GM12865 (cell line): ENCODE results near the gene LPAR3.

Source experiments
- DNase-seq: peaks from one replicate; pipeline ENCODE4 v3.0.0; 2010; ENCODE audit warnings: low read depth
- H3K4me3 ChIP-seq: 2 replicates; pipeline ENCODE4 v1.5.1; 2011; ENCODE audit warnings: mild to moderate bottlenecking, low read depth, low read length, control low read depth
- TF ChIP-seq, protein P1 (sequence below): IDR thresholded peaks from 2 replicates; pipeline ENCODE4 v1.5.1; 2011; ENCODE audit warnings: low read length, control low read depth, low read depth, inconsistent platforms; ENCODE audit not compliant: insufficient read depth; ENCODE audit errors: missing control alignments

LPAR3 gene

GRCh38 chr1:84884671-84885389 lies 8.2 kb downstream of the LPAR3 start:
- H3K4me3 ChIP-seq: no peak overlapping the region
- DNase-seq: no peak
- TF ChIP-seq, protein P1, sequence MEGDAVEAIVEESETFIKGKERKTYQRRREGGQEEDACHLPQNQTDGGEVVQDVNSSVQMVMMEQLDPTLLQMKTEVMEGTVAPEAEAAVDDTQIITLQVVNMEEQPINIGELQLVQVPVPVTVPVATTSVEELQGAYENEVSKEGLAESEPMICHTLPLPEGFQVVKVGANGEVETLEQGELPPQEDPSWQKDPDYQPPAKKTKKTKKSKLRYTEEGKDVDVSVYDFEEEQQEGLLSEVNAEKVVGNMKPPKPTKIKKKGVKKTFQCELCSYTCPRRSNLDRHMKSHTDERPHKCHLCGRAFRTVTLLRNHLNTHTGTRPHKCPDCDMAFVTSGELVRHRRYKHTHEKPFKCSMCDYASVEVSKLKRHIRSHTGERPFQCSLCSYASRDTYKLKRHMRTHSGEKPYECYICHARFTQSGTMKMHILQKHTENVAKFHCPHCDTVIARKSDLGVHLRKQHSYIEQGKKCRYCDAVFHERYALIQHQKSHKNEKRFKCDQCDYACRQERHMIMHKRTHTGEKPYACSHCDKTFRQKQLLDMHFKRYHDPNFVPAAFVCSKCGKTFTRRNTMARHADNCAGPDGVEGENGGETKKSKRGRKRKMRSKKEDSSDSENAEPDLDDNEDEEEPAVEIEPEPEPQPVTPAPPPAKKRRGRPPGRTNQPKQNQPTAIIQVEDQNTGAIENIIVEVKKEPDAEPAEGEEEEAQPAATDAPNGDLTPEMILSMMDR: no peak

- no peak for DNase-seq
- no peak overlapping the region for H3K4me3 ChIP-seq
- TF ChIP-seq, protein P1: no peak
Observed at GRCh38 chr1:84883286-84883685, 9.7 kb downstream of the LPAR3 start.

GRCh38 chr1:84877592-84877991 lies 15.4 kb downstream of the LPAR3 start:
- H3K4me3 ChIP-seq: no peak overlapping the region
- TF ChIP-seq, protein P1: no peak
- DNase-seq: no peak

DNA sequence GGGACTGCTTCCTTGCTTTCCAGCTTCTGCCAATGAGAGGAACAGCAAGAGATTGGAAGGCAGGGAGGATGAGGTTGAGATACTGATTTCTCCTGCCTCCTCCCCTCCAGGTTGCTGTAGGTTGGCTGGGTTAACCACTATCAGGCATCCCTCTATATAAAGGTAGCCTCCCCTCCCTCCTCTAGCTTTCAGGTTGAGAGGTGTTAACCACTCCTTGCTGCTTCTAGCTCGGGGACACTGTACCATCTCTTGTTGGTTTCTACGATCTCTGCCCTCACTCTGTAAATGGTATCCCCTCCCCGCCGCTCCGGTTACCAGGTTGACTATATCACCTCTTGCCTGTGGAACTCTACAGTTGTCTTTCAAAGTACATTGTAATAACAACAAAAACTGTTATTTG lies 16.7 kb downstream of the LPAR3 start:
- TF ChIP-seq, protein P1: no peak
- no peak overlapping the region for H3K4me3 ChIP-seq
- DNase-seq: no peak

GRCh38 chr1:84873366-84873765 lies 19.6 kb downstream of the LPAR3 start:
- no peak for DNase-seq
- H3K4me3 ChIP-seq: no peak overlapping the region
- TF ChIP-seq, protein P1: no peak

- DNase-seq: no peak
- H3K4me3 ChIP-seq: no peak overlapping the region
- TF ChIP-seq, protein P1: no peak
Observed at GRCh38 chr1:84872696-84873355, 20.2 kb downstream of the LPAR3 start.
